ENCODE measurements around the gene CDH10.

DNA sequence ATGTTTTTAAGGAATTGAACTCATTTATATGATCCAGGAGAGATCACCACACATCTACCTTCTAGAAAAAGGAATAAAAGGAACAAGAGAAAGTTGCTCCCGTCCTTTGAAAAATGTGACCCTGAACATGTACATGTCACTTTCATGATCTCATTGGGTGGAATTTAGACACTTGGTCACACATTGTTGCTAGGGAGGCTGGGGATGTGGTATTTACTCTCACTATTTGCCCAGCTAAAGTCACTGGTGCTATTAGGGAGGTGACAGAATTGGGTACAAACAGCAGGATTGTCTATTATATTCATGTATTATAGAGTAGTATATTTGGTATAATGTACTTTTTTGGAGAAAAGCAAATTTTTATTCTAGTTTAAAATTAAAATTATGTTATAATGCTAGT, 2.1 kb upstream of the CDH10 start:
- no peak for TF ChIP-seq BHLHE40 (IDR thresholded peaks at IDR 0.05; ENCODE audit: low read depth, low read length)
- TF ChIP-seq, protein P1, sequence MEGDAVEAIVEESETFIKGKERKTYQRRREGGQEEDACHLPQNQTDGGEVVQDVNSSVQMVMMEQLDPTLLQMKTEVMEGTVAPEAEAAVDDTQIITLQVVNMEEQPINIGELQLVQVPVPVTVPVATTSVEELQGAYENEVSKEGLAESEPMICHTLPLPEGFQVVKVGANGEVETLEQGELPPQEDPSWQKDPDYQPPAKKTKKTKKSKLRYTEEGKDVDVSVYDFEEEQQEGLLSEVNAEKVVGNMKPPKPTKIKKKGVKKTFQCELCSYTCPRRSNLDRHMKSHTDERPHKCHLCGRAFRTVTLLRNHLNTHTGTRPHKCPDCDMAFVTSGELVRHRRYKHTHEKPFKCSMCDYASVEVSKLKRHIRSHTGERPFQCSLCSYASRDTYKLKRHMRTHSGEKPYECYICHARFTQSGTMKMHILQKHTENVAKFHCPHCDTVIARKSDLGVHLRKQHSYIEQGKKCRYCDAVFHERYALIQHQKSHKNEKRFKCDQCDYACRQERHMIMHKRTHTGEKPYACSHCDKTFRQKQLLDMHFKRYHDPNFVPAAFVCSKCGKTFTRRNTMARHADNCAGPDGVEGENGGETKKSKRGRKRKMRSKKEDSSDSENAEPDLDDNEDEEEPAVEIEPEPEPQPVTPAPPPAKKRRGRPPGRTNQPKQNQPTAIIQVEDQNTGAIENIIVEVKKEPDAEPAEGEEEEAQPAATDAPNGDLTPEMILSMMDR (conservative IDR thresholded peaks at IDR 0.05; ENCODE audit: low read depth, low read length), result no peak
- TF ChIP-seq MAFK (IDR thresholded peaks at IDR 0.05; ENCODE audit: low read depth, low read length), result no peak
- TF ChIP-seq SMC3 (IDR thresholded peaks at IDR 0.05; ENCODE audit: low read depth, low read length), result no peak
- TF ChIP-seq POLR2A (IDR thresholded peaks at IDR 0.05; ENCODE audit: low read depth, low read length), result no peak
- TF ChIP-seq NFE2L2 (IDR thresholded peaks at IDR 0.05; ENCODE audit: low read depth, low read length), result no peak
- TF ChIP-seq RFX5 (IDR thresholded peaks at IDR 0.05; ENCODE audit: low read depth, low read length), result no peak
- TF ChIP-seq CEBPB (IDR thresholded peaks at IDR 0.05; ENCODE audit: low read depth, low read length), result no peak
- TF ChIP-seq RAD21 (IDR thresholded peaks at IDR 0.05; ENCODE audit: low read length), result no peak

Measured in IMR-90 (cell line).